Upper lobe of right lung (tissue), 1 donor: ENCODE results near the gene FOXP1. TPM values are rescaled to one million over a fixed set of nuclear protein-coding genes. Genes with fewer than 3 reads are reported as not detected.

Source experiments
- ATAC-seq: fragments of 200-7000 bp; cut with Tn5 transposase; one replicate; pipeline ENCODE4 v1.9.1; 2020; ENCODE audit warnings: mild to moderate bottlenecking, moderate library complexity
- DNase-seq: peaks from one replicate; pipeline ENCODE4 v3.0.0-alpha.2; 2020
- H3K27ac ChIP-seq: fragments of 200-600 bp; one replicate; pipeline ENCODE4 v1.8.0; 2022
- H3K27me3 ChIP-seq: fragments of 200-600 bp; one replicate; pipeline ENCODE4 v1.8.0; 2022; ENCODE audit warnings: mild to moderate bottlenecking
- H3K36me3 ChIP-seq: fragments of 200-600 bp; one replicate; pipeline ENCODE4 v1.8.0; 2022
- H3K4me1 ChIP-seq: fragments of 200-600 bp; one replicate; pipeline ENCODE4 v1.8.0; 2022
- H3K4me3 ChIP-seq: fragments of 200-600 bp; one replicate; pipeline ENCODE4 v1.8.0; 2022; ENCODE audit warnings: mild to moderate bottlenecking
- H3K9me3 ChIP-seq: fragments of 200-600 bp; one replicate; pipeline ENCODE4 v1.8.0; 2022
- intact Hi-C: fragments of 100-400 bp; cut with DNase I; formaldehyde crosslinking; loops from one replicate; pipeline ENCODE4 v1.11.0; 2022
- total RNA-seq: library from RNA; stranded (reverse); fragmentation: NEBNext Ultra II Directional; extraction: Animal tissue kit (Norgen Biotek cat#: 25700); gene quantifications from one replicate; pipeline ENCODE4 v1.2.1, GENCODE V29; 2021
- TF ChIP-seq, protein P1 (sequence below): fragments of 200-600 bp; IDR thresholded peaks from one replicate; pipeline ENCODE4 v1.8.0; 2022; ENCODE audit warnings: antibody characterized with exemption
- donor health status: DM: no; HTN: yes; CAD: no; lungs with severe emphysema.

Gene FOXP1
- total RNA-seq, 1 donor from 2014 or later = 140 TPM

- DNase-seq (no peak), ATAC-seq (no peak)
- Histone ChIP-seq H3K4me1 (no peaks in the 10 kb centered on the region), H3K36me3 (no peaks in the 10 kb centered on the region), H3K27ac (no peak overlapping the region), H3K27me3 (no peaks in the 10 kb centered on the region), H3K4me3 (no peak overlapping the region), H3K9me3 (no peaks in the 10 kb centered on the region)
- intact Hi-C loops = no loop called here
- TF ChIP-seq, protein P1, sequence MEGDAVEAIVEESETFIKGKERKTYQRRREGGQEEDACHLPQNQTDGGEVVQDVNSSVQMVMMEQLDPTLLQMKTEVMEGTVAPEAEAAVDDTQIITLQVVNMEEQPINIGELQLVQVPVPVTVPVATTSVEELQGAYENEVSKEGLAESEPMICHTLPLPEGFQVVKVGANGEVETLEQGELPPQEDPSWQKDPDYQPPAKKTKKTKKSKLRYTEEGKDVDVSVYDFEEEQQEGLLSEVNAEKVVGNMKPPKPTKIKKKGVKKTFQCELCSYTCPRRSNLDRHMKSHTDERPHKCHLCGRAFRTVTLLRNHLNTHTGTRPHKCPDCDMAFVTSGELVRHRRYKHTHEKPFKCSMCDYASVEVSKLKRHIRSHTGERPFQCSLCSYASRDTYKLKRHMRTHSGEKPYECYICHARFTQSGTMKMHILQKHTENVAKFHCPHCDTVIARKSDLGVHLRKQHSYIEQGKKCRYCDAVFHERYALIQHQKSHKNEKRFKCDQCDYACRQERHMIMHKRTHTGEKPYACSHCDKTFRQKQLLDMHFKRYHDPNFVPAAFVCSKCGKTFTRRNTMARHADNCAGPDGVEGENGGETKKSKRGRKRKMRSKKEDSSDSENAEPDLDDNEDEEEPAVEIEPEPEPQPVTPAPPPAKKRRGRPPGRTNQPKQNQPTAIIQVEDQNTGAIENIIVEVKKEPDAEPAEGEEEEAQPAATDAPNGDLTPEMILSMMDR = no peak
Observed at GRCh38 chr3:71611099-71611498, 27.6 kb upstream of the FOXP1 start.

- no peaks in the 10 kb centered on the region for H3K27me3 ChIP-seq
- no peaks in the 10 kb centered on the region for H3K9me3 ChIP-seq
- no peak overlapping the region for H3K4me3 ChIP-seq
- TF ChIP-seq, protein P1 = no peak
- H3K36me3 ChIP-seq = no peaks in the 10 kb centered on the region
- intact Hi-C loops = no loop called here
- no peak for ATAC-seq
- no peak overlapping the region for H3K27ac ChIP-seq
- no peak for DNase-seq
- no peaks in the 10 kb centered on the region for H3K4me1 ChIP-seq
Observed at GRCh38 chr3:71607364-71607763, 23.8 kb upstream of the FOXP1 start.

- DNase-seq (no peak), ATAC-seq (no peak)
- no peaks in the 10 kb centered on the region for H3K4me1 ChIP-seq
- TF ChIP-seq, protein P1 = no peak
- H3K4me3 ChIP-seq = no peak overlapping the region
- H3K27me3 ChIP-seq = no peaks in the 10 kb centered on the region
- no peaks in the 10 kb centered on the region for H3K9me3 ChIP-seq
- intact Hi-C loops = no loop called here
- no peak overlapping the region for H3K27ac ChIP-seq
- no peaks in the 10 kb centered on the region for H3K36me3 ChIP-seq
Observed at GRCh38 chr3:71606582-71606981, 23.1 kb upstream of the FOXP1 start.

DNA sequence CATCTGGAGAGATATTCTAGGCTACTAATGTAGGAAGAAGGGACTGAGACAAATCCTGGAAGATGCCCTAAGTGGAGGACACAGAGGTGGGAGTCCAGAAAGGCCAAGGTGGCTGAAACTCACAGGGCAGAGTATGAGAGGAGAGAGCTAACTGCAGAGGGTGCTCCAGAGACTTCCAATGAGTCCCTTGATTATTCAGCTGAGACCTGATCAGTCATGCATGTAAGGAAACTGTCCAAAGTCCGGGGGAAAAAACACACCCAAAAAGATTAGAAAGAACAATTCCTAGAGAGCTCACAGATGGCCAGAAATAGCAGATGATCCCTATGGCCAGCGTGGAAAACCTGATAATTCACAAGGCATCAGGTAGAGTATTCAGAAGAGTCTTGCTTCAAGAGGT is 18.7 kb upstream of the FOXP1 start:
- no peak overlapping the region for H3K4me3 ChIP-seq
- DNase-seq = no peak
- H3K9me3 ChIP-seq = no peaks in the 10 kb centered on the region
- H3K36me3 ChIP-seq = no peaks in the 10 kb centered on the region
- H3K27me3 ChIP-seq = no peaks in the 10 kb centered on the region
- no peak overlapping the region for H3K27ac ChIP-seq
- no peaks in the 10 kb centered on the region for H3K4me1 ChIP-seq
- no peak for ATAC-seq
- TF ChIP-seq, protein P1 = no peak
- intact Hi-C loops = no loop called here

GRCh38 chr3:71601811-71602210 is 18.3 kb upstream of the FOXP1 start:
- intact Hi-C loops = no loop called here
- no peak overlapping the region for H3K4me3 ChIP-seq
- TF ChIP-seq, protein P1 = no peak
- no peaks in the 10 kb centered on the region for H3K27me3 ChIP-seq
- DNase-seq (no peak), ATAC-seq (no peak)
- H3K27ac ChIP-seq = no peak overlapping the region
- H3K36me3 ChIP-seq = no peaks in the 10 kb centered on the region
- H3K9me3 ChIP-seq = no peaks in the 10 kb centered on the region
- no peaks in the 10 kb centered on the region for H3K4me1 ChIP-seq

- H3K4me1 ChIP-seq = no peaks in the 10 kb centered on the region
- no peaks in the 10 kb centered on the region for H3K36me3 ChIP-seq
- H3K4me3 ChIP-seq = no peak overlapping the region
- H3K27me3 ChIP-seq = no peaks in the 10 kb centered on the region
- no peaks in the 10 kb centered on the region for H3K9me3 ChIP-seq
- no peak for ATAC-seq
- no peak for DNase-seq
- TF ChIP-seq, protein P1 = no peak
- H3K27ac ChIP-seq = no peak overlapping the region
- intact Hi-C loops = no loop called here
Observed at GRCh38 chr3:71600646-71601288, 17.2 kb upstream of the FOXP1 start.
